WI38 (cell line): ENCODE results near the gene LMO7.

ENCODE experiments used
- H3K4me3 ChIP-seq: 2 replicates; pipeline ENCODE4 v1.5.1; 2011; ENCODE audit warnings: low read depth, mild to moderate bottlenecking, control low read depth, low read length
- CTCF ChIP-seq: IDR thresholded peaks from 2 replicates; pipeline ENCODE4 v1.5.1; 2012; ENCODE audit warnings: low read depth, mild to moderate bottlenecking, control low read depth, low read length

Gene LMO7

DNA sequence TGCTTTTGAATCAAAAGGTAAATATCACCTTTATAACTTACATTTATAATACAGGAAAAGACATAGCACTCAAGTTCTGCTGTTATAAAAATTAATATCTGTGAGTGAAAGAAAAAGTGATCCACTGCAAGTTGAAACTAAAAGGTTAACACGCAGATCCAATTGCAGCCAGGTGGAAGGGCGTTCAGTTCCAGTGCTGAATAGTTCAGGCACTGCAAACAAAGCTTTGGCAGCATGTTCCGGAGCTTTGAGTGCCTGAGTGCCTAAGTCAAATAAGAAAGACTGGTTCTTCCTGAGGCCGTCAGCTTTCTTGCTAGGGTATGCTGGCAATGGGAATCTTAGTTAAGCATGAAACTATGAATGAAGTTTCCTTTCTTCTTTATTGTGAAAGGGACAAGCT lies 200.3 kb downstream of the LMO7 start:
- no peak overlapping the region for H3K4me3 ChIP-seq
- no peak for TF ChIP-seq CTCF

- TF ChIP-seq CTCF = no peak
- H3K4me3 ChIP-seq = no peak overlapping the region
Measured at GRCh38 chr13:75838366-75839005, 202.4 kb downstream of the LMO7 start.

GRCh38 chr13:75839406-75839805 lies 203.3 kb downstream of the LMO7 start:
- no peak overlapping the region for H3K4me3 ChIP-seq
- no peak for TF ChIP-seq CTCF

DNA sequence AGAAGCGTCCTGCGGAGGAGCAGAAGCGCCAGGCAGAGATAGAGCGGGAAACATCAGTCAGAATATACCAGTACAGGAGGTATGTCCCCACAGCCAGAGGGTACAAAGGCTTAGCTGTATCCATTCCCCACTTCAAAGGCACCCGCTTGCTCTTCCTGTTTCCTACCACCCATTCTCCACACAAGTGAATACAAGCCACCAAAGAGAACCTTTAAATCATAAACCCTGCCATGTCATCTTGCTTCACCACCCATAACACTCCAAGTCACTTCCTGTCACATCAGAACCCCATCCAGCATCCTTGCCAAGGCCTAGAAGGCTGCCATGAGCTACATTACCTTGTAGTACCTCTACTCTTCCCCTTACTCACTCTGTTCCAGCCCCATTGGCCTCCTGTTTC lies 205.8 kb downstream of the LMO7 start:
- no peak for TF ChIP-seq CTCF
- H3K4me3 ChIP-seq = no peak overlapping the region

DNA sequence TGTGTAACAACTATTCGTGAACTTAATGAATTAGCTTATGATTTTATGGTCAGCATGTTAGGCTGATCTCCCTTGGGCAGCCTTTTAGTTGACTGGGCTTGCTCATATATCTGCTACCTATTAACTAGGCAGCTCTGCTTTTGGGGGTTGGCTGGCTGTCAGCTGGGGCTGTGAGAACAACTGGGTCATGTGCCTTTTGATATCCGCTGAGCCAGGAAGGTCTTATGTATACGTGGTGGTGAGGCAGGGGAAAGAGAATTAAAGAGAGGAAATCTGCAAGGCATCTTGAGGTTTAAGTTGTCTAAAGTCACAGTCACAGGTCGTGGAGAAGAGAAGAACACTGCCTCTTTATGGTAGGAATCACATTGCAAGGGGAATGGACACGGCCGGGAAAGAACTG lies 206.9 kb downstream of the LMO7 start:
- TF ChIP-seq CTCF = no peak
- H3K4me3 ChIP-seq = no peak overlapping the region

DNA sequence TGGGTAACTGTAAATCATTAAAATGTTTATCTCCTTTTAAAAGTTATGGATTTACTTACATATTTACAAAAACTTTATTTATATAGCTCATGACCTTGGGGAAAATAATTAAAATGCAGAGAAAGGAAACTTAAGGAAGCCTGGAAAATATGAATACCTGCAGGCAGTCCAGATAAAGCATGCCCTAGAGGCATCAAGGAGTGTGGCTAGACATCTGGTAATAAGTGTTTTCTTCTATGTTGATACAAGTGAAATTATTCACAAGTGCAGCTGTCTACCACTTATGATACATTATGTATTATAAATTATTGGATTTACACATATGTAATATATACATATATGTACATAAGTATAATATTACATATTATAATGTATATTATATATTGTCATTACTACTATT lies 207.9 kb downstream of the LMO7 start:
- TF ChIP-seq CTCF = no peak

GRCh38 chr13:75847588-75847987 lies 211.5 kb downstream of the LMO7 start:
- H3K4me3 ChIP-seq = no peak overlapping the region
- no peak for TF ChIP-seq CTCF

More for the DNA sequence above, 207.9 kb downstream of the LMO7 start:
- no peak overlapping the region for H3K4me3 ChIP-seq
